ENCODE data around the gene APH1B. TPM values are rescaled to one million over a fixed set of nuclear protein-coding genes. Genes with fewer than 3 reads are reported as not detected.

APH1B gene
- total and polyA plus RNA-seq, 2 of the 4 experiments (the other 2 are of a cell fraction): 7.0 to 7.7 TPM

DNA sequence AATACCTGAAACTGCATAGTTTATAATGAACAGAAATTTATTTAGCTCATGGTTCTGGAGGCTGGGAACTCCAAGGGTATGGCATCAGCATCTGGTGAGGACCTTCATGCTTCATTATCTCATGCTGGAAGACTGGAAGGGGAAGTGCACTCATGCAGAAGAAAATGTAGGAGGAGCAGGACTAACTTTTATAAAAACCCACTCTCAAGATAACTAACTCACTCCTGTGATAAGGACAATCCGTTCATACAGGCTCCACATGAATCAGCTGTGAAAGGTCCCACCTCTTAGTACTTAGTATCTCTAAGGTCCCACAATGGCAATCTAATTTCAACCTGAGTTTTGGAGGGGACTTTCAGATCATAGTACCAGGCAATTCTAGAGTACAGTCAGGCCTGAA lies 33.6 kb upstream of the APH1B start:
- no peak overlapping the region for H3K4me2 ChIP-seq (ENCODE audit: low read depth, low read length)

More for the DNA sequence above, 33.6 kb upstream of the APH1B start:
- H4K91ac ChIP-seq (ENCODE audit: insufficient read depth, low read depth, low read length): no peak overlapping the region
- H3K36me3 ChIP-seq (ENCODE audit: control insufficient read depth, insufficient read depth, low read length): peaks cover 10% of the 10 kb centered on the region
- peak overlapping the region; percentile 11; the same call in 1 of the 2 replicates for H2AK5ac ChIP-seq (ENCODE audit: low read depth, low read length)
- peaks cover 8% of the 10 kb centered on the region; the same call in 1 of the 2 replicates for H4K20me1 ChIP-seq (ENCODE audit: insufficient read depth, low read length)
- H3K23ac ChIP-seq (ENCODE audit: low read depth, low read length): no peak overlapping the region; the same call in 1 of the 2 replicates
- H4K5ac ChIP-seq (ENCODE audit: low read depth, low read length): peak overlapping the region; percentile 42; the same call in 1 of the 2 replicates
- TF ChIP-seq, protein P1, sequence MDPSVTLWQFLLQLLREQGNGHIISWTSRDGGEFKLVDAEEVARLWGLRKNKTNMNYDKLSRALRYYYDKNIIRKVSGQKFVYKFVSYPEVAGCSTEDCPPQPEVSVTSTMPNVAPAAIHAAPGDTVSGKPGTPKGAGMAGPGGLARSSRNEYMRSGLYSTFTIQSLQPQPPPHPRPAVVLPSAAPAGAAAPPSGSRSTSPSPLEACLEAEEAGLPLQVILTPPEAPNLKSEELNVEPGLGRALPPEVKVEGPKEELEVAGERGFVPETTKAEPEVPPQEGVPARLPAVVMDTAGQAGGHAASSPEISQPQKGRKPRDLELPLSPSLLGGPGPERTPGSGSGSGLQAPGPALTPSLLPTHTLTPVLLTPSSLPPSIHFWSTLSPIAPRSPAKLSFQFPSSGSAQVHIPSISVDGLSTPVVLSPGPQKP (IDR thresholded peaks at IDR 0.05; ENCODE audit: borderline replicate concordance, low read depth, low read length): no peak
- TF ChIP-seq NFE2L2 (IDR thresholded peaks at IDR 0.05; ENCODE audit: low read depth, low read length) (no peak), FOS (IDR thresholded peaks at IDR 0.05; ENCODE audit: low read depth, low read length) (no peak), CHD1 (IDR thresholded peaks at IDR 0.05; ENCODE audit: low read depth, low read length) (no peak), RAD21 (IDR thresholded peaks at IDR 0.05; ENCODE audit: low read length) (no peak), MAZ (IDR thresholded peaks at IDR 0.05; ENCODE audit: borderline replicate concordance, low read depth, low read length) (no peak), CEBPB (IDR thresholded peaks at IDR 0.05; ENCODE audit: low read depth, low read length) (no peak), RFX5 (IDR thresholded peaks at IDR 0.05; ENCODE audit: low read depth, low read length) (no peak), RCOR1 (IDR thresholded peaks at IDR 0.05; ENCODE audit: insufficient replicate concordance, low read length) (no peak), BHLHE40 (IDR thresholded peaks at IDR 0.05; ENCODE audit: low read depth, low read length) (no peak), MXI1 (IDR thresholded peaks at IDR 0.05; ENCODE audit: borderline replicate concordance, low read depth, low read length) (no peak), MAFK (IDR thresholded peaks at IDR 0.05; ENCODE audit: low read depth, low read length) (no peak), POLR2A (IDR thresholded peaks at IDR 0.05; ENCODE audit: low read depth, low read length) (no peak), CTCF (conservative IDR thresholded peaks at IDR 0.05; ENCODE audit: low read depth, low read length) (no peak), SMC3 (IDR thresholded peaks at IDR 0.05; ENCODE audit: low read depth, low read length) (no peak)
- WGBS, 2 experiments (ENCODE audit: extremely low coverage in 2 of 2, insufficient read length in 1 of 2): no CpG with 5 or more reads among the region's 1 CpG
- no peak overlapping the region for H3K14ac ChIP-seq (replicated peaks; ENCODE audit: low read depth, low read length)
- H3K9me3 ChIP-seq (ENCODE audit: control insufficient read depth, insufficient read depth, low read length): no peaks in the 10 kb centered on the region; the same call in 1 of the 2 replicates
- no peak for ATAC-seq (ENCODE audit: low read depth)
- peak overlapping the region; percentile 78 for H2BK5ac ChIP-seq (ENCODE audit: low read depth, low read length, poor library complexity, severe bottlenecking)
- BruUV-seq (replicated peaks): no TSS peak
- ChIA-PET CTCF (interaction anchor here (1.0 to 1.5 kb wide), 4 partner anchors 18 to 118 kb away, joined by 3 to 4 read pairs (median 3); no protein-coding TSS in a partner anchor), POLR2A (ENCODE audit: unreplicated experiment) (no interaction called here)
- H2BK15ac ChIP-seq (ENCODE audit: low read depth, low read length): no peak overlapping the region
- H3K18ac ChIP-seq (ENCODE audit: low read depth, low read length): peak overlapping the region; percentile 34; the same call in 1 of the 2 replicates
- H3K79me1 ChIP-seq (ENCODE audit: low read depth in 1 of 2, low read length in 2 of 2): peaks cover 26 to 66% of the 10 kb centered on the region in 2 experiments
- intact Hi-C loops (cut with micrococcal nuclease) (no loop called here), in situ Hi-C loops (cut with MboI; ENCODE audit: low sequenced_read_pairs) (no loop called here), dilution Hi-C loops (cut with HindIII; ENCODE audit: low sequenced_read_pairs, unreplicated experiment) (no loop called here)
- no peak overlapping the region for H2AFZ ChIP-seq (replicated peaks; ENCODE audit: low read length, poor library complexity)
- peak overlapping the region; percentile 61; the same call in 1 of the 2 replicates for H3K27ac ChIP-seq (ENCODE audit: insufficient read depth, low read length)
- H4K8ac ChIP-seq (ENCODE audit: low read depth in 2 of 2, low read length in 2 of 2): no peak overlapping the region
- H3K4ac ChIP-seq (ENCODE audit: low read depth, low read length): no peak overlapping the region
- no peak overlapping the region for H3K56ac ChIP-seq (ENCODE audit: extremely low read depth, insufficient read depth, low read length)
- no peak overlapping the region for H3K9ac ChIP-seq (ENCODE audit: low read depth, low read length)
- H3K4me3 ChIP-seq (ENCODE audit: insufficient read depth, low read depth, low read length): no peak overlapping the region
- H3K27me3 ChIP-seq (ENCODE audit: control insufficient read depth, insufficient read depth, low read length): no peaks in the 10 kb centered on the region
- no peak for DNase-seq
- H2AK9ac ChIP-seq (replicated peaks; ENCODE audit: low read depth, low read length, poor library complexity): no peak overlapping the region
- H2BK20ac ChIP-seq (ENCODE audit: low read depth, low read length): 0 out of 2 replicates have a peak overlapping the region, but pooled peaks have one; percentile 3
- peaks cover 9% of the 10 kb centered on the region for H3K4me1 ChIP-seq (ENCODE audit: control insufficient read depth, insufficient read depth, low read length)
- peaks cover 10% of the 10 kb centered on the region for H3K9me1 ChIP-seq (ENCODE audit: insufficient read depth, low read length)
- H2BK120ac ChIP-seq (ENCODE audit: low read depth, low read length): no peak overlapping the region

All from IMR-90 (cell line).